ENCODE data around the gene GARIN1A. TPM values are rescaled to one million over a fixed set of nuclear protein-coding genes. Genes with fewer than 3 reads are reported as not detected.
"Not testable (repeated sequence)": the region's sequence is repeated elsewhere in the genome, so short reads cannot be mapped to it uniquely, and the experiment has no call there.

Gene GARIN1A
- 1 to 10 TPM; 1.3 to 5.5 (median 1.5) TPM for polyA plus RNA-seq (ENCODE audit: insufficient read length in 4 of 4)

- no peak for DNase-seq (ENCODE audit: low read depth in 4 of 4, low spot score in 3 of 4)
Measured at GRCh38 chr7:128671992-128672391, at the start of gene GARIN1A. Gene GARIN1A (plus strand): TSS chr7:128672292. CDS start chr7:128672398, 106 bp downstream.

GRCh38 chr7:128627124-128627523 is 45.0 kb upstream of the GARIN1A start:
- not testable (repeated sequence) for DNase-seq (ENCODE audit: low read depth in 4 of 4, low spot score in 3 of 4)

- not testable (repeated sequence) for DNase-seq (ENCODE audit: low read depth in 4 of 4, low spot score in 3 of 4)
Measured at GRCh38 chr7:128633915-128634314, 38.2 kb upstream of the GARIN1A start.

GRCh38 chr7:128645206-128645605 is 26.9 kb upstream of the GARIN1A start:
- not testable (repeated sequence) for DNase-seq (ENCODE audit: low read depth in 4 of 4, low spot score in 3 of 4)

- DNase-seq (ENCODE audit: low read depth in 4 of 4, low spot score in 3 of 4) = not testable (repeated sequence)
Measured at GRCh38 chr7:128645844-128646243, 26.2 kb upstream of the GARIN1A start.

- DNase-seq (ENCODE audit: low read depth in 4 of 4, low spot score in 3 of 4) = not testable (repeated sequence)
Measured at GRCh38 chr7:128646877-128647276, 25.2 kb upstream of the GARIN1A start.

GRCh38 chr7:128651096-128651495 is 21.0 kb upstream of the GARIN1A start:
- not testable (repeated sequence) for DNase-seq (ENCODE audit: low read depth in 4 of 4, low spot score in 3 of 4)

- DNase-seq (ENCODE audit: low read depth in 4 of 4, low spot score in 3 of 4) = not testable (repeated sequence)
Measured at GRCh38 chr7:128652606-128653005, 19.5 kb upstream of the GARIN1A start.

GRCh38 chr7:128653197-128653596 is 18.9 kb upstream of the GARIN1A start:
- DNase-seq (ENCODE audit: low read depth in 4 of 4, low spot score in 3 of 4) = not testable (repeated sequence)

GRCh38 chr7:128654080-128654479 is 18.0 kb upstream of the GARIN1A start:
- not testable (repeated sequence) for DNase-seq (ENCODE audit: low read depth in 4 of 4, low spot score in 3 of 4)

- DNase-seq (ENCODE audit: low read depth in 4 of 4, low spot score in 3 of 4) = not testable (repeated sequence)
Measured at GRCh38 chr7:128654501-128654900, 17.6 kb upstream of the GARIN1A start.

- not testable (repeated sequence) for DNase-seq (ENCODE audit: low read depth in 4 of 4, low spot score in 3 of 4)
Measured at GRCh38 chr7:128658428-128658827, 13.7 kb upstream of the GARIN1A start.

GRCh38 chr7:128660596-128660995 is 11.5 kb upstream of the GARIN1A start:
- DNase-seq (ENCODE audit: low read depth in 4 of 4, low spot score in 3 of 4) = no peak

GRCh38 chr7:128661446-128661845 is 10.6 kb upstream of the GARIN1A start:
- DNase-seq (ENCODE audit: low read depth in 4 of 4, low spot score in 3 of 4) = no peak

GRCh38 chr7:128662091-128662490 is 10.0 kb upstream of the GARIN1A start:
- no peak for DNase-seq (ENCODE audit: low read depth in 4 of 4, low spot score in 3 of 4)

- not testable (repeated sequence) for DNase-seq (ENCODE audit: low read depth in 4 of 4, low spot score in 3 of 4)
Measured at GRCh38 chr7:128663223-128663622, 8.9 kb upstream of the GARIN1A start.

- no peak for DNase-seq (ENCODE audit: low read depth in 4 of 4, low spot score in 3 of 4)
Measured at GRCh38 chr7:128665057-128665456, 7.0 kb upstream of the GARIN1A start.

- no peak for DNase-seq (ENCODE audit: low read depth in 4 of 4, low spot score in 3 of 4)
Measured at GRCh38 chr7:128666200-128666599, 5.9 kb upstream of the GARIN1A start.

GRCh38 chr7:128672927-128673517 is 930 bp downstream of the GARIN1A start:
- no peak for DNase-seq (ENCODE audit: low read depth in 4 of 4, low spot score in 3 of 4)

- no peak for DNase-seq (ENCODE audit: low read depth in 4 of 4, low spot score in 3 of 4)
Measured at GRCh38 chr7:128673571-128673970, 1.5 kb downstream of the GARIN1A start.

GRCh38 chr7:128676665-128677064 is 4.6 kb downstream of the GARIN1A start:
- DNase-seq (ENCODE audit: low read depth in 4 of 4, low spot score in 3 of 4) = no peak

- no peak for DNase-seq (ENCODE audit: low read depth in 4 of 4, low spot score in 3 of 4)
Measured at GRCh38 chr7:128679920-128680319, 7.8 kb downstream of the GARIN1A start.
